HEK293 (cell line): Measurements from ENCODE around the gene RPL6.

ENCODE experiments used
- BCL11B ChIP-seq: fragments of 450-650 bp; formaldehyde crosslinking; IDR thresholded peaks from 2 replicates; pipeline ENCODE4 v1.5.1; 2016; ENCODE audit warnings: low read depth, missing biosample characterization, missing genetic modification characterization
- EGR2 ChIP-seq: fragments of 450-650 bp; formaldehyde crosslinking; IDR thresholded peaks from 2 replicates; pipeline ENCODE4 v1.5.1; 2016; ENCODE audit warnings: low read depth, missing biosample characterization, missing genetic modification characterization
- FEZF1 ChIP-seq: fragments of 450-650 bp; formaldehyde crosslinking; IDR thresholded peaks from 2 replicates; pipeline ENCODE4 v1.5.1; 2016; ENCODE audit warnings: missing biosample characterization, missing genetic modification characterization
- KLF10 ChIP-seq: fragments of 450-650 bp; IDR thresholded peaks from 2 replicates; pipeline ENCODE4 v1.5.1; 2018; ENCODE audit warnings: missing biosample characterization, mild to moderate bottlenecking, missing genetic modification characterization
- KLF8 ChIP-seq: fragments of 450-650 bp; formaldehyde crosslinking; IDR thresholded peaks from 2 replicates; pipeline ENCODE4 v1.5.1; 2016; ENCODE audit warnings: missing biosample characterization, missing genetic modification characterization
- KLF9 ChIP-seq: fragments of 450-650 bp; formaldehyde crosslinking; IDR thresholded peaks from 2 replicates; pipeline ENCODE4 v1.5.1; 2016; ENCODE audit warnings: missing biosample characterization, missing genetic modification characterization, low read depth
- MZF1 ChIP-seq: fragments of 450-650 bp; formaldehyde crosslinking; IDR thresholded peaks from 2 replicates; pipeline ENCODE4 v1.5.1; 2017; ENCODE audit warnings: missing biosample characterization, missing genetic modification characterization, borderline replicate concordance
- PRDM1 ChIP-seq: fragments of 450-650 bp; formaldehyde crosslinking; IDR thresholded peaks from 2 replicates; pipeline ENCODE4; 2016; ENCODE audit warnings: missing biosample characterization, missing genetic modification characterization
- ZNF146 ChIP-seq: fragments of 450-650 bp; formaldehyde crosslinking; IDR thresholded peaks from 2 replicates; pipeline ENCODE4 v1.5.1; 2016; ENCODE audit warnings: missing biosample characterization, missing genetic modification characterization
- ZNF23 ChIP-seq: fragments of 450-650 bp; formaldehyde crosslinking; IDR thresholded peaks from 2 replicates; pipeline ENCODE4 v1.5.1; 2016; ENCODE audit warnings: missing biosample characterization, missing genetic modification characterization, borderline replicate concordance
- ZNF239 ChIP-seq: fragments of 450-650 bp; formaldehyde crosslinking; IDR thresholded peaks from 2 replicates; pipeline ENCODE4 v1.5.1; 2016; ENCODE audit warnings: missing biosample characterization, missing genetic modification characterization
- ZNF560 ChIP-seq: fragments of 450-650 bp; formaldehyde crosslinking; IDR thresholded peaks from 2 replicates; pipeline ENCODE4 v1.5.1; 2017; ENCODE audit warnings: missing biosample characterization, missing genetic modification characterization, borderline replicate concordance
- ZNF596 ChIP-seq: fragments of 450-650 bp; IDR thresholded peaks from 2 replicates; pipeline ENCODE4 v1.5.0; 2018; ENCODE audit warnings: missing biosample characterization, mild to moderate bottlenecking, missing genetic modification characterization, moderate library complexity
- ZNF610 ChIP-seq: fragments of 450-650 bp; formaldehyde crosslinking; IDR thresholded peaks from 2 replicates; pipeline ENCODE4 v1.5.1; 2016; ENCODE audit warnings: missing biosample characterization, missing genetic modification characterization, borderline replicate concordance
- ZNF660 ChIP-seq: fragments of 450-650 bp; IDR thresholded peaks from 2 replicates; pipeline ENCODE4 v1.5.1; 2018; ENCODE audit warnings: missing biosample characterization, mild to moderate bottlenecking, missing genetic modification characterization
- TF ChIP-seq, protein P1 (sequence below): fragments of 450-650 bp; formaldehyde crosslinking; conservative IDR thresholded peaks from 2 replicates; pipeline ENCODE4 v1.5.1; 2016; ENCODE audit warnings: low read depth, missing biosample characterization, missing genetic modification characterization
- TF ChIP-seq, protein P2 (sequence below): fragments of 450-650 bp; formaldehyde crosslinking; IDR thresholded peaks from 2 replicates; pipeline ENCODE4 v1.5.1; 2016; ENCODE audit warnings: missing biosample characterization, missing genetic modification characterization
- TF ChIP-seq, protein P3 (sequence below): fragments of 450-650 bp; formaldehyde crosslinking; IDR thresholded peaks from 2 replicates; pipeline ENCODE4 v1.5.1; 2016; ENCODE audit warnings: missing biosample characterization, missing genetic modification characterization
- TF ChIP-seq, protein P4 (sequence below): fragments of 450-650 bp; formaldehyde crosslinking; IDR thresholded peaks from 2 replicates; pipeline ENCODE4 v1.5.1; 2017; ENCODE audit warnings: missing biosample characterization, missing genetic modification characterization
- TF ChIP-seq, protein P5 (sequence below): fragments of 450-650 bp; formaldehyde crosslinking; IDR thresholded peaks from 2 replicates; pipeline ENCODE4 v1.5.1; 2016; ENCODE audit warnings: missing biosample characterization, missing genetic modification characterization
- TF ChIP-seq, protein P6 (sequence below): fragments of 450-650 bp; formaldehyde crosslinking; IDR thresholded peaks from 2 replicates; pipeline ENCODE4 v1.5.1; 2016; ENCODE audit warnings: missing biosample characterization, missing genetic modification characterization

RPL6 gene

DNA sequence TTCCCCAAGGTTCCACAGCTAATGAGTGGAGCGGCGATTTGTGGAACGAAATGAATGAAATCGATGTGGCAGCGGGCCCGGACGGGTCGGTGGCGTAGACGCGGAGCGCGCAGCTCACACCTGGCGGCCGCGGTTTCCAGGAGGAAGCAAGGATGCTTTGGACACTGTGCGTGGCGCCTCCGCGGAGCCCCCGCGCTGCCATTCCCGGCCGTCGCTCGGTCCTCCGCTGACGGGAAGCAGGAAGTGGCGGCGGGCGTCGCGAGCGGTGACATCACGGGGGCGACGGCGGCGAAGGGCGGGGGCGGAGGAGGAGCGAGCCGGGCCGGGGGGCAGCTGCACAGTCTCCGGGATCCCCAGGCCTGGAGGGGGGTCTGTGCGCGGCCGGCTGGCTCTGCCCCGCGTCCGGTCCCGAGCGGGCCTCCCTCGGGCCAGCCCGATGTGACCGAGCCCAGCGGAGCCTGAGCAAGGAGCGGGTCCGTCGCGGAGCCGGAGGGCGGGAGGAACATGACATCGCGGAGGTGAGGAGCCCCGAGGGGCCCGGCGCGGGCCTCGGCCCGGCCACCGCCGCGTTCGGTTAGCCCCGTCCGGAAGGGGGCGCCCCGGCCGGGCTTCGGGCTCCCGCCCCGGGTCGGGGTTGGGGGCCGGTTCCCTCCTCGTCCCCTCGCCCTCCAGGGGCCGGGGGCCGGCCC is 9.3 kb upstream of the RPL6 start, which contains the start of gene PTPN11 (continued):
- TF ChIP-seq ZNF23 (no peak), ZNF610 (tag by site-specific recombination) (peak; percentile 53; the same call in 1 of the 2 replicates), KLF10 (tag by site-specific recombination) (peak; percentile 54; the same call in 1 of the 2 replicates), ZNF239 (tag by site-specific recombination) (no peak), ZNF560 (no peak), EGR2 (tag by site-specific recombination) (peak; percentile 88), MZF1 (tag by site-specific recombination) (no peak), ZNF660 (tag by site-specific recombination) (no peak; the same call in 1 of the 2 replicates), FEZF1 (tag by site-specific recombination) (peak; percentile 54), BCL11B (tag by site-specific recombination) (no peak), KLF8 (tag by site-specific recombination) (peak; percentile 73; the same call in 1 of the 2 replicates), ZNF146 (tag by site-specific recombination) (no peak), PRDM1 (tag by site-specific recombination) (no peak), ZNF596 (tag by site-specific recombination) (peak; percentile 43; the same call in 1 of the 2 replicates), KLF9 (peak; percentile 12; the same call in 1 of the 2 replicates)
- TF ChIP-seq, protein P1, sequence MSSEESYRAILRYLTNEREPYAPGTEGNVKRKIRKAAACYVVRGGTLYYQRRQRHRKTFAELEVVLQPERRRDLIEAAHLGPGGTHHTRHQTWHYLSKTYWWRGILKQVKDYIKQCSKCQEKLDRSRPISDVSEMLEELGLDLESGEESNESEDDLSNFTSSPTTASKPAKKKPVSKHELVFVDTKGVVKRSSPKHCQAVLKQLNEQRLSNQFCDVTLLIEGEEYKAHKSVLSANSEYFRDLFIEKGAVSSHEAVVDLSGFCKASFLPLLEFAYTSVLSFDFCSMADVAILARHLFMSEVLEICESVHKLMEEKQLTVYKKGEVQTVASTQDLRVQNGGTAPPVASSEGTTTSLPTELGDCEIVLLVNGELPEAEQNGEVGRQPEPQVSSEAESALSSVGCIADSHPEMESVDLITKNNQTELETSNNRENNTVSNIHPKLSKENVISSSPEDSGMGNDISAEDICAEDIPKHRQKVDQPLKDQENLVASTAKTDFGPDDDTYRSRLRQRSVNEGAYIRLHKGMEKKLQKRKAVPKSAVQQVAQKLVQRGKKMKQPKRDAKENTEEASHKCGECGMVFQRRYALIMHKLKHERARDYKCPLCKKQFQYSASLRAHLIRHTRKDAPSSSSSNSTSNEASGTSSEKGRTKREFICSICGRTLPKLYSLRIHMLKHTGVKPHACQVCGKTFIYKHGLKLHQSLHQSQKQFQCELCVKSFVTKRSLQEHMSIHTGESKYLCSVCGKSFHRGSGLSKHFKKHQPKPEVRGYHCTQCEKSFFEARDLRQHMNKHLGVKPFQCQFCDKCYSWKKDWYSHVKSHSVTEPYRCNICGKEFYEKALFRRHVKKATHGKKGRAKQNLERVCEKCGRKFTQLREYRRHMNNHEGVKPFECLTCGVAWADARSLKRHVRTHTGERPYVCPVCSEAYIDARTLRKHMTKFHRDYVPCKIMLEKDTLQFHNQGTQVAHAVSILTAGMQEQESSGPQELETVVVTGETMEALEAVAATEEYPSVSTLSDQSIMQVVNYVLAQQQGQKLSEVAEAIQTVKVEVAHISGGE (tag by site-specific recombination): peak; percentile 85
- TF ChIP-seq, protein P2, sequence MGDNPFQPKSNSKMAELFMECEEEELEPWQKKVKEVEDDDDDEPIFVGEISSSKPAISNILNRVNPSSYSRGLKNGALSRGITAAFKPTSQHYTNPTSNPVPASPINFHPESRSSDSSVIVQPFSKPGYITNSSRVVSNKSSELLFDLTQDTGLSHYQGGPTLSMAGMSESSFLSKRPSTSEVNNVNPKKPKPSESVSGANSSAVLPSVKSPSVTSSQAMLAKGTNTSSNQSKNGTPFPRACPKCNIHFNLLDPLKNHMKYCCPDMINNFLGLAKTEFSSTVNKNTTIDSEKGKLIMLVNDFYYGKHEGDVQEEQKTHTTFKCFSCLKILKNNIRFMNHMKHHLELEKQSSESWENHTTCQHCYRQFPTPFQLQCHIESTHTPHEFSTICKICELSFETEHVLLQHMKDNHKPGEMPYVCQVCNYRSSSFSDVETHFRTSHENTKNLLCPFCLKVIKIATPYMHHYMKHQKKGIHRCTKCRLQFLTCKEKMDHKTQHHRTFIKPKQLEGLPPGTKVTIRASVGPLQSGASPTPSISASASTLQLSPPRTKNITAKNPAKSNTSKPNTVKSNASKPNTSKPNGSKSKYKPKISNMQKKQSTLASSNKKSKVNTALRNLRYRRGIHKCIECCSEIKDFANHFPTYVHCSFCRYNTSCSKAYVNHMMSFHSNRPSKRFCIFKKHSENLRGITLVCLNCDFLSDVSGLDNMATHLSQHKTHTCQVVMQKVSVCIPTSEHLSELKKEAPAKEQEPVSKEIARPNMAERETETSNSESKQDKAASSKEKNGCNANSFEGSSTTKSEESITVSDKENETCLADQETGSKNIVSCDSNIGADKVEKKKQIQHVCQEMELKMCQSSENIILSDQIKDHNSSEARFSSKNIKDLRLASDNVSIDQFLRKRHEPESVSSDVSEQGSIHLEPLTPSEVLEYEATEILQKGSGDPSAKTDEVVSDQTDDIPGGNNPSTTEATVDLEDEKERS: no peak
- TF ChIP-seq, protein P3, sequence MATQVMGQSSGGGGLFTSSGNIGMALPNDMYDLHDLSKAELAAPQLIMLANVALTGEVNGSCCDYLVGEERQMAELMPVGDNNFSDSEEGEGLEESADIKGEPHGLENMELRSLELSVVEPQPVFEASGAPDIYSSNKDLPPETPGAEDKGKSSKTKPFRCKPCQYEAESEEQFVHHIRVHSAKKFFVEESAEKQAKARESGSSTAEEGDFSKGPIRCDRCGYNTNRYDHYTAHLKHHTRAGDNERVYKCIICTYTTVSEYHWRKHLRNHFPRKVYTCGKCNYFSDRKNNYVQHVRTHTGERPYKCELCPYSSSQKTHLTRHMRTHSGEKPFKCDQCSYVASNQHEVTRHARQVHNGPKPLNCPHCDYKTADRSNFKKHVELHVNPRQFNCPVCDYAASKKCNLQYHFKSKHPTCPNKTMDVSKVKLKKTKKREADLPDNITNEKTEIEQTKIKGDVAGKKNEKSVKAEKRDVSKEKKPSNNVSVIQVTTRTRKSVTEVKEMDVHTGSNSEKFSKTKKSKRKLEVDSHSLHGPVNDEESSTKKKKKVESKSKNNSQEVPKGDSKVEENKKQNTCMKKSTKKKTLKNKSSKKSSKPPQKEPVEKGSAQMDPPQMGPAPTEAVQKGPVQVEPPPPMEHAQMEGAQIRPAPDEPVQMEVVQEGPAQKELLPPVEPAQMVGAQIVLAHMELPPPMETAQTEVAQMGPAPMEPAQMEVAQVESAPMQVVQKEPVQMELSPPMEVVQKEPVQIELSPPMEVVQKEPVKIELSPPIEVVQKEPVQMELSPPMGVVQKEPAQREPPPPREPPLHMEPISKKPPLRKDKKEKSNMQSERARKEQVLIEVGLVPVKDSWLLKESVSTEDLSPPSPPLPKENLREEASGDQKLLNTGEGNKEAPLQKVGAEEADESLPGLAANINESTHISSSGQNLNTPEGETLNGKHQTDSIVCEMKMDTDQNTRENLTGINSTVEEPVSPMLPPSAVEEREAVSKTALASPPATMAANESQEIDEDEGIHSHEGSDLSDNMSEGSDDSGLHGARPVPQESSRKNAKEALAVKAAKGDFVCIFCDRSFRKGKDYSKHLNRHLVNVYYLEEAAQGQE: no peak
- TF ChIP-seq, protein P4, sequence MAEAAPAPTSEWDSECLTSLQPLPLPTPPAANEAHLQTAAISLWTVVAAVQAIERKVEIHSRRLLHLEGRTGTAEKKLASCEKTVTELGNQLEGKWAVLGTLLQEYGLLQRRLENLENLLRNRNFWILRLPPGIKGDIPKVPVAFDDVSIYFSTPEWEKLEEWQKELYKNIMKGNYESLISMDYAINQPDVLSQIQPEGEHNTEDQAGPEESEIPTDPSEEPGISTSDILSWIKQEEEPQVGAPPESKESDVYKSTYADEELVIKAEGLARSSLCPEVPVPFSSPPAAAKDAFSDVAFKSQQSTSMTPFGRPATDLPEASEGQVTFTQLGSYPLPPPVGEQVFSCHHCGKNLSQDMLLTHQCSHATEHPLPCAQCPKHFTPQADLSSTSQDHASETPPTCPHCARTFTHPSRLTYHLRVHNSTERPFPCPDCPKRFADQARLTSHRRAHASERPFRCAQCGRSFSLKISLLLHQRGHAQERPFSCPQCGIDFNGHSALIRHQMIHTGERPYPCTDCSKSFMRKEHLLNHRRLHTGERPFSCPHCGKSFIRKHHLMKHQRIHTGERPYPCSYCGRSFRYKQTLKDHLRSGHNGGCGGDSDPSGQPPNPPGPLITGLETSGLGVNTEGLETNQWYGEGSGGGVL (tag by site-specific recombination): peak; percentile 52; the same call in 1 of the 2 replicates
- TF ChIP-seq, protein P5, sequence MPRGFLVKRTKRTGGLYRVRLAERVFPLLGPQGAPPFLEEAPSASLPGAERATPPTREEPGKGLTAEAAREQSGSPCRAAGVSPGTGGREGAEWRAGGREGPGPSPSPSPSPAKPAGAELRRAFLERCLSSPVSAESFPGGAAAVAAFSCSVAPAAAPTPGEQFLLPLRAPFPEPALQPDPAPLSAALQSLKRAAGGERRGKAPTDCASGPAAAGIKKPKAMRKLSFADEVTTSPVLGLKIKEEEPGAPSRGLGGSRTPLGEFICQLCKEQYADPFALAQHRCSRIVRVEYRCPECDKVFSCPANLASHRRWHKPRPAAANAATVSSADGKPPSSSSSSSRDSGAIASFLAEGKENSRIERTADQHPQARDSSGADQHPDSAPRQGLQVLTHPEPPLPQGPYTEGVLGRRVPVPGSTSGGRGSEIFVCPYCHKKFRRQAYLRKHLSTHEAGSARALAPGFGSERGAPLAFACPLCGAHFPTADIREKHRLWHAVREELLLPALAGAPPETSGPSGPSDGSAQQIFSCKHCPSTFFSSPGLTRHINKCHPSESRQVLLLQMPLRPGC (tag by site-specific recombination): peak; percentile 26
- TF ChIP-seq, protein P6, sequence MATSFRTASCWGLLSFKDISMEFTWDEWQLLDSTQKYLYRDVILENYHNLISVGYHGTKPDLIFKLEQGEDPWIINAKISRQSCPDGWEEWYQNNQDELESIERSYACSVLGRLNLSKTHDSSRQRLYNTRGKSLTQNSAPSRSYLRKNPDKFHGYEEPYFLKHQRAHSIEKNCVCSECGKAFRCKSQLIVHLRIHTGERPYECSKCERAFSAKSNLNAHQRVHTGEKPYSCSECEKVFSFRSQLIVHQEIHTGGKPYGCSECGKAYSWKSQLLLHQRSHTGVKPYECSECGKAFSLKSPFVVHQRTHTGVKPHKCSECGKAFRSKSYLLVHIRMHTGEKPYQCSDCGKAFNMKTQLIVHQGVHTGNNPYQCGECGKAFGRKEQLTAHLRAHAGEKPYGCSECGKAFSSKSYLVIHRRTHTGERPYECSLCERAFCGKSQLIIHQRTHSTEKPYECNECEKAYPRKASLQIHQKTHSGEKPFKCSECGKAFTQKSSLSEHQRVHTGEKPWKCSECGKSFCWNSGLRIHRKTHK (tag by site-specific recombination): no peak
